GM18511 (cell line): Measurements from ENCODE around the gene EEF1AKMT4.

Experiments
- ATAC-seq: cut with Tn5 transposase; IDR thresholded peaks from one replicate; pipeline ENCODE4 v1.9.1; 2021; ENCODE audit warnings: mild to moderate bottlenecking, moderate library complexity; ENCODE audit not compliant: unreplicated experiment

EEF1AKMT4 gene

DNA sequence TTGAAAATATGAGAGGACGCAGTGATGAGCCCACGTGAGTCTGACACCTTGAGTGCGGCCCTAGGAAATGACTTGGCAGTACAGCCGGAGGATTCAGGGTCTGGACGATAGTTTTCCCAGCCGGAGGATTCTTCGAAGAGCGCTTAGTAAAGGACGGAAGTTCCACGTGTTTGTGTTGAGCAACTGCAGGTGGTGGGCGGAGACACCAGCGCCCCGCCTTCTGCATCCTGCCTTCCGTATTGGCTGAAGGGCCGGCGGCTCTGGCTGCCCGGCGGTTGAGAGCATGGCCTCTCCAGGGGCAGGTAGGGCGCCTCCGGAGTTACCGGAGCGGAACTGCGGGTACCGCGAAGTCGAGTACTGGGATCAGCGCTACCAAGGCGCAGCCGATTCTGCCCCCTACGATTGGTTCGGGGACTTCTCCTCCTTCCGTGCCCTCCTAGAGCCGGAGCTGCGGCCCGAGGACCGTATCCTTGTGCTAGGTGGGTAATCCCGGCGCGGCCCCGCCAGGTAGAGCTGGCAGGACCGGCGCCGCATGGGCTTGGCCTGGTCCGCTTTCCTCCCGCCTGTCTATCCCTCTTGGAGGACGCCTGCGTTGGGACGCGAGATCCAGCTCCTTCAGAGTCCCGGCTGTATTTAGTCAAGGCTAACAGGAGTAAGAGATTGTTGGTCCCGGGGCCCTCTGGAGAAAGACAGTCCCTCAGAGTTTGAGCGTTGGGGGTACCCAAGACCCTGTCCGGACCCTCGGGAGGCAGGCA, at the start of gene EEF1AKMT4:
Gene EEF1AKMT4 (plus strand): TSS at position 261 of the 755 bp plus-strand sequence. CDS start 23 bp downstream, at position 284.
- ATAC-seq: peak; percentile 92

DNA sequence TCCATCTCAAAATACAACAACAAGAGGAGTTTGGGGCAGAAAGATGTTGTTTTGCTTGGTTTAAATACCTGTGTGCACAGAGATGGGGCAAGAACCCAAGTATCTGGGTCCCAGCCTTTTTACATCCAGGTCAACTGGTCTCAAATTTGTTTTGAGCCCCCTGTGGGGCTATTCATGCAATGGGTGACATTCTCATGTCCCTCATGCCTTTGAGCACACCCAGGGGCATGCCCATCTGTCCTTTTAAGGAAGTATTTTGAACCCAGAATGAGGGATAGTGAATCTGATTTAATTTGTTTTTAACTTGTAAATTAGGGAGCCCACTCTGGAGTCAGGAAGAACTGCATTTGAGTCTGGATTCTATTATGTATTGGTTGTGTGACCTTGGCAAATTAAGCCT, 48.6 kb upstream of the EEF1AKMT4 start:
- ATAC-seq: no peak

DNA sequence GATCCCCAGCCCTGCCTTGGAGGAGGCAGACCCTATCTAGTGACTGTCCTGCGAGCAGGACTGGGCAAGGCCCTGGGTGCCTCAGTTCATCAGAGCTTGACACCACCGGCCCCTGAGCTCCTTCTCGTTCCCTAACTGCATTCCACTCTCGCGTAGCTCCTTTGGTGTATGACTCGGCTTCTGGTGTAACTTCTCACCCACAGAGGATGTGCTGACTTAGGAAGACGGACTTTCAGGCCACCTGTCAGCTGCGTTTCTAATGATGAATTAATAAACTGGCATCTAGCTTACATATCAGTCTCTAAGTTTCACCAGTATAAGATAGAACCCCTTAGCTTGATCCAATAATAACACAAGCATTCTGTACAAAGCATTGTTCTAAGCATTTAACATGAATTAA, 45.9 kb upstream of the EEF1AKMT4 start:
- ATAC-seq: no peak

DNA sequence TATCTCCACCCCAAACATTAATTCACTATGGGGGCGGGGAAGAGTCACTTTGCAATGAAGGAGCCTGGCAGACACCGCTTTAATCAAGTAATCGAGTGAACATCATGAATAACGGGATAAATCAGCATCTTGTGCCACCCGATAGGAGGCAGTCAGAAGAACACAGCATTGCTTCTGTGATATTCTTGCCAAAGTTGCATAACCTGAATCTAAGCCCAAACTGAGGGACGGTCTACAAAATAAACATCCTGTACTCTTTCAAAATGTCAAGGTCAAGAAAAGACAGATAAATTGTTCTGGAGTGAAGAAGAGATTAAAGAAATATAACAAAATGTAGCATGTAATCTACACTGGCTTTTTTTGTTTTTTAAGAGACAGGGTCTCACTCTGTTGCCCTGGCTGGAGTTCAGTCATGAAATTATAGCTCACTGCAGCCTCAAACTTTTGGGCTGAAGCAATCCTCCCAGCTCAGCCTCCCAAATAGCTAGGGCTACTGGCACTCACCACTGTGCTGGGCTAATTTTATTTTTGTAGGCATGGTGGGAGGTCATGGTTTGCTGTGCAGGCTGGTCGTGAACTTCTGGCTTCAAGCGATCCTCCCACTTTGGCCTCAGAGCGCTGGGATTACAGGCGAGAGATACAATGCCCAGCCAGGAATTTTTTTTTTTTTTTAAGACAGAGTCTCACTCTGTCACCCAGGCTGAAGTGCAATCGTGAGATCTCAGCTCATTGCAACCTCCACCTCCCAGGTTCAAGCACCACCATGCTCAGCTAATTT, 40.1 kb upstream of the EEF1AKMT4 start:
- no peak for ATAC-seq

DNA sequence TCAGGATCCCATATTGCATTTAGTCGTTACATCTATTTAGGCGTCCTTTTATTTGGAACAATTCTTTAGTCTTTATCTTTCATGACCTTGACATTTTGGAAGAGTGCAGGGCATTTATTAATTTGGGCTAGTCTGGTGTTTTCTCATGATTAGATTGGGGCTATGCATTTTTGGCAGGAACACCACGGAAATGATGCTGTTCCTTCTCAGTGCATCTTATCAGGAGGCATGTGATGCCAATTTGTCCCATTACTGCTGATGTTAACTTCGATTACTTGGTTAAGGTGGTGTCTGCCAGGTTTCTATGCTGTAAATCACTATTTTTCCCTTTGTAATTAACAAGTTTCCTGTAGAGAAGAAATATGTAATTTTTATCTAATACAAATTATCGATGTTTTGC, 38.2 kb upstream of the EEF1AKMT4 start:
- no peak for ATAC-seq

DNA sequence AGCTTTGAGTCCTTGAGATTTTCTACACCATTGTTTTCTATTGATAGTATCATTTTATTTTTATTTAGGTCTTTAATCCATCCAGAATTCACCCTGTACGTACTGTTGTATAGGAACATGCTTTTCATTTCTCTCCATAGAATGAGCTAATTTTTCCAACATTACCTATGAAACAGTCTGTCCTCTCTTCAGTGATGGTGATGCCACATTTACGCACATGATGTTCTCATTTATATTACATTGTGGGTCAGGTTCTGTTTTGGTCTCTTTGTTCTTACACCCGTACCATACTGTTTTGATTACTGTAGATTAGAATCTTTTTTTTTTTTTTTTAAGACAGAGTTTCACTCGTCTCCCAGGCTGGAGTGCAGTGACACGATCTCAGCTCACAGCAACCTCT, 37.8 kb upstream of the EEF1AKMT4 start:
- ATAC-seq: no peak

DNA sequence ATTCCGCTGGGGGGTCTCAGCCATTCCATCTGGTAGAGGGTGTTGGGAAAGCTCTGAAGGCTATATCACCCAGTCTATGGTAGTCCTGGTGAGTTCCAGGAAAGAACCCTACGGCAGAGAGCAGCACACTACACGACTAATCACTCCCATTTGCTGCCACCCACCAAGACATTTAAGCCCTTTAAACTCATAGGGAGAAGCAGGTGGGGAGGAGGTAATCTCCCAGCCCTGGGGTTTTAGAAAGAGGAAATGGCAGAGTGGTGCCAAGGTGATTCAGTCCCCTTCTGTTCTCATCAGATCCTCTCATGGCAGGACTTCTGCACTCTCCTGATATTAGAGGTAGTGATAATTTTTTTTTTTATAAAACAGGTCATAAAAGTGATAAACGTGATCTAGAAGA, 30.7 kb upstream of the EEF1AKMT4 start:
- no peak for ATAC-seq

DNA sequence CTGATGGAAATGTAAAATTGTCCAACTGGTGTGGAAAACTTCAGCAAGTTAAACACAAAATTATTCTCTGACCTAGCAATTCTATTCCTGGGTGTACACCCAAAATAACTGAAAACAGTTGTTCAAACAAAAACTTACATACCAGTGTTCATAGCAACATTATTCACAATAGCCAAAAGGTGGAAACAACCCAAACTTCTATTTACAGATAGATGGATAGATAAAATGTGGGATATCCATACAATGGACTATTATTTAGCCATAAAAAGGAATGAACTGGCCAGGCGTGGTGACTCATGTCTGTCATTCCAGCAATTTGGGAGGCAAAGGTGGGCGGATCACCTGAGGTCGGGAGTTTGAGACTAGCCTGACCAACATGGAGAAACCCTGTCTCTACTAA, 27.0 kb upstream of the EEF1AKMT4 start:
- ATAC-seq: no peak

DNA sequence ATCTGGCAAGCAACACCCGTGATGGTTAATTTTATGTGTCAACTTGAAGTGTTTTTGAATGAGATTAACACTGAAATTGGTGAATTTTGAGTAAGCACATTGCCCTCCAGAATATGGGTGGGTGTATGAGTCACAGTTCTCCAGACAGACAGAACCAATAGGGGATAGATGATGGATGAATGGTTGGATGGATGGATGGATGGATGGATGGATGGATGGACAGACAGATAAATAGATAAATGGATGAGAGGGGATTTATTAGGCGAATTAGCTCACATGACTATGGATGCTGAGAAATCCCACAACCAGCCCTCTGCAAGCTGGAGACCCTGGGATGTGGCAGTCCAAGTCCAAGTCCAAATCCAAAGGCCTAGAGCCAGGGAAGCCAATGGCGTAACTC, 25.5 kb upstream of the EEF1AKMT4 start:
- no peak for ATAC-seq

DNA sequence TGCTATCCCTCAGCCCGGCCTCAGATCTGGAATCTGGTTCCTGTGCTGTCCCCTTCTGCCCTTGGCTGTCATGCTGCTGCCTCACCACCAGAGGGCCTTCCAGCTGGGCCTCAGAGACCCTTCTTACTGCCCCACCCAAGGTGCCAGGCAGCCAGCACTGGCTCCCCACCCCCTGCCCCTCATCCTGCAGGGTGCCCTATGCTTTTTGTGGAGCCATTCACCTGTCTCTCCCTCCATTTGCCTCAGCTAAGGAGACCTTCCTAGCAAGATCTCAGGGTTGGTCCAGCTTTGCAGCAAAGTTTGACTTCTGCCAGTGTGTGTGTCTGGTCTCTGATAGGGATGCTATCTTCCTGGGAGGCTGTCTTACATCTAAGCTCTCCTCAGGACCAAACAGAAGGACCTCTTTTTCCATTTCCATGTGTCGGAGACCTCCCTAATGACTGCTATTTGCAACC, 22.0 kb upstream of the EEF1AKMT4 start:
- ATAC-seq: peak; percentile 50

DNA sequence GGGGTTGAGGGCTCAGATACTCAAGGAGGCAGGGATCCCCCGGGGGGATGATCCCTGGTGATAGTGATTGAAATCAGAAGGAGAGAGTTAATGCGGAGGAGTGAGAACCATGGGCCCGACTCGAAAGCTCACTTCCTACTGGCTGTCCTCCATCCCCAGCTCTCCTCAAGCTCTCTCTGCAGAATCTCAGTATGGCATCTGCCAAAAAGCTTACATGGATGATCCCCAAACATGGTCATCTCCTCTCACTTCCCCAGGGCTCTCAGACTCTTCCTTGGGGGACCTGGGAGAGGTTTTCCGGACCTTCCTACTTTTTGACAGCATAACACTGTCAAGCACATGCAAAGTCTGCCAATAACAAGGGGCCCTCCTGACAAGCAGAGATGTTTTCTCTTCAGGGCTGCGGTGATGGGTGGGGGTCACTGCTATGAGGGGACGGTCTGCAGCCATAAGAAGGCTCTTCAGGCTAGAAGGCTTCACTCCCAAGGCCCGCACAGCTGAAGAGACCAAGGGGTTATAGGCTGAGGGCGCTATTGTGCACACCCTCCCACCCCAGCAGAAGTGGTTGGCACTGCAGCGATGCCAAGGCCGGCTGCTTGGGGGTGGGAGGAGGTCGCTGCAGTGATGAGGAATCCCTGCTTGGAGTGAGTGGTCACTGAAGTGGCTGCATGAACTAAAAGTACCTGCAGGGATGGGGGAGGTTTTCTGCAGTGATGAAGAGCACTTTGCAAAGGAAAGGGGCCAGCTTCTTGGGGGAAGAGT, 20.9 kb upstream of the EEF1AKMT4 start:
- no peak for ATAC-seq

DNA sequence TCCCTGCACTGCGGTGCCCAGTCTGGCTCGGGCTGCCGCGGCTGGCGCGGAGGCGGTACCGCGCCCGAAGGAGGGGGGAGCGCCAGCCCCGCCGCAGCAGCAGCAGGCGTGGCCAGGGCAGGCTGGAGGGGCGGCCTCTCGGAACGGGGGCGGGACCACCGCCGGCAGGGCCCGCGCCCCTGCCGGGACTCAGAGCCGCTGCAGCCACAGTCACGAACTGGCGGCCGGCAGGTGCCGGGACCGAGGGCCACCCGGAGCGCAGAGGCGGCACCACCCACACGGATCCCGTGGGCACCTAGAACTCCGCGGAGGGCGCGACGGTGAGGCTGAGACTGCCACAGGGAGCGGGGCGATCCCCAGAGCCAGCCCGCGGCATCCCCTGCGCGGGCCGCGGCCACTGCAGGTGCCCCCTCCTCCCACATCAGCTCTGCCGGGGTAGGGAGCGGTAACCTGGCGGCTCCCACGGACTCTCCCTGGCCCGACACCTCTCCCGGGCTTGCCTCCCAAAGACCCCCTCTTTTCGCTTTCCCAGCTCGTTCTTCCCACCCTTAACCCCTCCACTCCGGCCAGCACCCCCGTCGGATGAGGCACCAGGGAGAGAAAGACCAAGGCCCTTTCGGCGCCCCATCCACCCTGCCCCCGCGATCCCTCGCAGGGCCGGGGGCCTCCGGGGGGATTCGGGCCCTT, 19.9 kb upstream of the EEF1AKMT4 start, which contains the start of gene VWA5B2:
Gene VWA5B2 (plus strand): TSS at position 192 of the 687 bp plus-strand sequence. CDS start 944 bp downstream, outside the sequence.
- peak; percentile 82 for ATAC-seq

DNA sequence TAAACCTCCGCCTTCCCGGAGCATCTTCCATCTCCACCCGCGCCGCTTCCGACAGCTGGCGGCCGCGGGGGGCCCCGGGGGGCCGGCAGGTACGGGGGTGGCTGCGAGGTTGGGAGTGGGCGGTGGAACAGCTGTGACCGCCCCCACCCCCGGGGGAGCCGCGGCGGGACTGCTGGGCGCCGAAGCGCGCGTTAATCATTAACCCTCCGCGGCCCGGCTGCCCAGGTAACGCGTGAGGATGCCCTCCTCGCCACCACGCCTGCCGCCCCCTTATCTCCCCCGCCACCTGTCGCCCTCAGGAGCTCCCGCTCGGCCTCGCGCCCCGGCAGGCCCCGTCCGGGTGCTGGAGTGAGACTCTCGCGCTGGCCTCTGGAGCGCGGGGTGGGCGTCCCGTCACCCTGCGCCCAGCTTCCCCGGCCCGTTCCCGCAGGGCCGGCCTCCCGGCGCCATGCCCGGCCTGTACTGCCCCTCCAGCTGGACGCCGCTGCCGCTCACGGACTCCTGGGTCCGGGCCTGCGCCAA, 19.3 kb upstream of the EEF1AKMT4 start:
- ATAC-seq: peak; percentile 39

DNA sequence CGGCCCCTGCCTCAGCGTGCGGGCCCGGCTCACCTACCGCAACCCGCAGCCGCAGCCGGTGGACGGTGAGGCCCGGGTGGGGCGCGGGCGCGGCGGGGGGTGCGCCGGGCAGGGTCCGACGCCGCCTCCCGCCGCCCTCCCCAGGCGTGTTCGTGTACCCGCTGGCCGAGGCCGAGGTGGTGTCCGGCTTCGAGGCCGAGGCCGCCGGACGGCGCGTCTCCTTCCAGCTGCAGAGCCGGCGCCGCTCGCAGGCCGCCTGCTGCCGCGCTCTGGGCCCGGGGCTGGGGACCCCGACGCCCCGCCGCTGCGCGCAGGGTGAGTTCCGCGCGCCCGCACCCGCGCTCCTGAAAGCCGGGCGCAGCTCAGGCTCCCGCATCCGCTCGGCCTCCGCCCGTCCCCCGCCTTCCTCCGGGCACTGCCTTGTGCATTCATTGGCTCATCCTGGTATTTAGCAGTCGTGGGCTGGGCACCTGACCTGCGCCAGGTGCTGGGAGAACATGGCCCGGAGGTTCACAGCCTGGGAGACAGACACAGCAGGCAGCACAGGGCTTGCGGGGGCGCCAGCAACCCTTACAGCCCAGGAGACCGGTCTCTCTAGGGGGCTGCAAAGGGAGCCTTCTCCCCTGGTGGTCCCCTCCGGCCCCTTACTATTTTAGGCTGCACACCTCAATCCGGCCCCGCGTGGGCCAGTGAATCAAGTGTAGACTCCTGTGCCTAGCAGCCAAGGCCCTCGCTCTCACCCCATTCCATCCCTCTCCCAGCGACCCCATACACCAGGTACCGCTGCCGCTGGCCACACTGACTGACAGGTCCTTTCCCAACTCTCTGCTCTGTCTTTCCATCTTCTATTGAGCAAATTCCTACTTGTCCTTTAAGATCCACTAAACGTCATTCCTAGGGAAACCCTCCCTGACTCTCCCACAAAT, 18.6 kb upstream of the EEF1AKMT4 start:
- no peak for ATAC-seq

DNA sequence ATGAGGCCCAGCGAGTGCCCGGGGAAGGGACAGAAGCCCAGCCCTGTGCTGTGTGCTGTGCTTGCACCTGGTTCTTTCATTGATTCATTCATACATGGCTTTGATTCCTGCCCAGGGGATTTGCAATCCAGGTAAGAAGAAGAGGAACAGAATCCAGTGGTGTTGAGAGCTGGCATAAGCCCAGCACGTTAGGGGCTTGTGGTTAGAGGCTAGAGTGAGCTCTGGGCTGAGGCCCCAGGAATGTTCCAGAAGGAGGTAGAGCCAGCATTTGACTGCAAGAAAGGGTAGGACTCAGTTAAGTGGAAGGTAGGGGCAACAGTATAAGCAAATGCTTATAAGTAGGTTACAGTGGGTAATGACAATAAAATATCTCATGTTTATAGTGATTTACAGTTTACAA, 17.8 kb upstream of the EEF1AKMT4 start:
- ATAC-seq: no peak

DNA sequence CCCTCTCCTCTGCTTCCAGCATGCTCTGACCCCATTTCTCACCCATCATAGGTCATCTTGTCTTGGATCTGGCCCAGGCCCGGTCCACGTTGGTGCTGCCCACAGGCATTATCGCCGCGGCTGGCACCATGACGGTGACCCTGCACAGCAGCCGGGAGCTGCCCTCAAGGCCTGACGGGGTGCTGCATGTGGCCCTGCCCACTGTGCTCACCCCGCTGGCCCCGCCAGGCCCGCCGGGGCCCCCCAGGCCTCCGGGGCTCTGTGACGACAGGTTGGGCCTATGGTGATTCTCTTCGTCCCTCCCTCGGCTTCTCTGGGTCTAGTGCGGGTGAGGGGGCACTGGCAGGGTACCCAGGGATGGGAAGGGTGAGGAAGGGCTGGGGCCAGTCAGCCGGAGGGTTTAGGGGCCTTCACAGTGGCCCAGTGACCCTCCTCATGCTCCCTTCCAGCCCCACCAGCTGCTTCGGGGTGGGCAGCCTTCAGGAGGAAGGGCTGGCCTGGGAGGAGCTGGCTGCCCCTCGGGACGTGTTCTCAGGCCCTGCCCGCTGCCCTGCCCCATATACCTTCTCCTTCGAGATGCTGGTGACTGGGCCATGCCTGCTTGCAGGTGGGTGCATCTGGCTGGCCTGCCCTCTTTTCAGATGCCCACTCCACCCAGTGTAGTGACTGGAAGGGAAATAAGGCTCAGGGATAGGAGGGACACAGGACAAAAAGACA, 16.2 kb upstream of the EEF1AKMT4 start:
- ATAC-seq: no peak

DNA sequence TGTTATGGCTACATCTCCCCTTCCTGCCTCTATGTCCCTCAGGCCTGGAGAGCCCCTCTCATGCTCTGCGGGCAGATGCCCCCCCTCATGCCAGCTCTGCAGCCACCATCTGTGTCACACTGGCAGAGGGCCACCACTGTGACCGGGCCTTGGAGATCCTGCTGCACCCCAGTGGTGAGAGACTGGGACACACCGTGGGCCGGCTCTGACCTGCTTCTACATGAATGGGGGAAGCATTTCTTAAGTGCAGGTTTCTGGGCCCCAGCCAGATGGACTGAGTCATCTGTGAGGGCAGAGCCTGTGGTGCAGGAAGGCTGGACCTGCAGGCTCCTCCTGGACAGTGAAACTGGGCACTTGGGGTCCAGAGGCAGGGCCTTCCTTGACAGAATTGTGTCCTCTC, 15.2 kb upstream of the EEF1AKMT4 start:
- no peak for ATAC-seq

DNA sequence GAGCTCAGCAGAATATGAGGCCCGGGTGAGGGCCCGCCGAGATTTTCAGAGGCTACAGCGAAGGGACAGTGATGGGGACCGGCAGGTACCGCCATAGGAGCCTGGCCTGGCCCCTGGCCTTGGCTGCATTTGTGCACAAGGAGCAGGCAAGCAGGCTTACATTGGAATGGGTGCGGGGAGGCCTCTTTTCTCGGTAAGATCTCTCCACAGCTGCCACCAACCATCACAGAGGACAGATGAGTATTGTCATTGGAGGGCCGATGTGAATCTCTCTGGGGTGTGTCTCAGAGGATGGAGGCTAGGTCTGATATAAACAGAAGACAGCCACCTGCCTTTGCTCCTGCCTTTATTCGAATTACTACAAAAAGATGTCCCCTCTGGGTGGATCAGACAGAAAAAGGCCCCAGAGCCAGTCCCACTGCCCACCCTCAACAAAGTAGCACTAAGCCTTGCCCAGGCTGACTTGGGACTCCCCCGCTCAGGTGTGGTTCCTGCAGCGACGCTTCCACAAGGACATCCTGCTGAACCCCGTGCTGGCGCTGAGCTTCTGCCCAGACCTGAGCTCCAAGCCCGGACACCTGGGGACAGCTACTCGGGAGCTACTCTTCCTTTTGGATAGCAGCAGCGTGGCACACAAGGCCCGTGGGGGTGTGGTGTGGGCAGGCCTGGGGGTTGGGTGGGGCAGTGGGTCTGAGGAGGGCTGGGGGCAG, 14.6 kb upstream of the EEF1AKMT4 start:
- no peak for ATAC-seq
